Lower leg skin (tissue), 4 donors: ENCODE results near the gene OSM. TPM values are rescaled to one million over a fixed set of nuclear protein-coding genes. Genes with fewer than 3 reads are reported as not detected.

ENCODE experiments used
- DNase-seq, 2 donors: peaks; one replicate each; pipeline ENCODE4 v3.0.0-alpha.2; 2019; ENCODE audit warnings: low spot score in 2 of 2
- H3K4me3 ChIP-seq: fragments of 200-600 bp; sonication (generic); 2 replicates; pipeline ENCODE4 v1.5.1; 2017; ENCODE audit warnings: mild to moderate bottlenecking, low read depth; ENCODE audit not compliant: poor library complexity, severe bottlenecking
- POLR2A ChIP-seq, 2 donors: fragments of 450-650 bp; IDR thresholded peaks; one replicate each; pipeline ENCODE4 v1.6.1; 2016 to 2017; ENCODE audit warnings: antibody characterized with exemption in 2 of 2, mild to moderate bottlenecking in 1 of 2, moderate library complexity in 1 of 2
- WGBS, 2 donors: methylation state at CpG; one replicate each; pipeline ENCODE4 v1.1.5; 2018; 5-methylcytosine and 5-hydroxymethylcytosine counted together
- intact Hi-C: fragments of 100-400 bp; cut with DNase I; formaldehyde crosslinking; loops from one replicate; pipeline ENCODE4 v1.15.0; 2023; ENCODE audit warnings: low total_unique reads
- total RNA-seq, 4 donors: library from RNA; depleted of rRNA; stranded (reverse); fragments of >200 nt; gene quantifications; one replicate each; pipeline ENCODE4 v1.1.0, GENCODE V29; 2016
- TF ChIP-seq, protein P1 (sequence below), 3 donors: fragments of 450-650 bp; IDR thresholded peaks; one replicate each; pipeline ENCODE4 v1.5.1; 2016; ENCODE audit warnings: antibody characterized with exemption in 3 of 3, mild to moderate bottlenecking in 3 of 3, moderate library complexity in 2 of 3

The OSM gene
- total RNA-seq, 4 donors from 2014 or later = 0.27 to 0.34 (median 0.29) TPM; not detected in 1

DNA sequence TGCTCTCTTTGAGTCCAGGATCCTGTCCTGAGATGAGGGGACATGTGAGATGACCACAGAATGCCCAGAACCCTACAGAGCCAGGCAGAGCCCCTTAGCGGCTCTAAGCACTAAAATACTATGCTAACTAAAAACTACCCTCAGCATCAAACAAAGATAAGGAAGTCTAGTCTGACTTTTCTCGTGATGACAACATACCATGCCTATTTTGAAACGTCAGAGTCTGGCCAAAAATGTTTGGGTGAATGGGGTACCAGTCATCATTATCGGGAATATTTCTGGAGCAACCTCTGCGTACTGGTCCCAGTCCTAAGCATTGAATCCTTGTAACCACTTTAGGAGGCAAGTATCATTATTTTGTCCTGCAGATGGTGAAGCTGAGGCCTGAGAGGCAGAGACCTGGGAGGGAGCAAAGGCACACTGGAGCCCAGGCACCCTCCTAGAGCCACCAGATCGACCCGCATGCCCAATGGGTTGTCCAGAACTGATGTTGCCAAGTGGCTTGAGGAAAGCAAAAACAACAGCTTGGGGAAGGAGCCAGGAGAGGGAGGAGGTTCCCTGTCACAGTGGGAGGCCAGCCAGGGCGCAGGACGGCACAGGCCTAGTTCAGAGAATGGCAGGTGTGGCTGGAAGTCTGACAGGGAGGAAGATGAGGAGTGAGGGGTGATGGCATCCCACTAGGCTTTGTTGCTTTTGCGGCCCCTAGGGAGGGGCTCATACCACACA, 7.2 kb upstream of the OSM start:
- H3K4me3 ChIP-seq = no peak overlapping the region
- WGBS, 2 donors = 42 to 50% methylated on average over 10 of the region's 10 CpGs
- TF ChIP-seq, protein P1, sequence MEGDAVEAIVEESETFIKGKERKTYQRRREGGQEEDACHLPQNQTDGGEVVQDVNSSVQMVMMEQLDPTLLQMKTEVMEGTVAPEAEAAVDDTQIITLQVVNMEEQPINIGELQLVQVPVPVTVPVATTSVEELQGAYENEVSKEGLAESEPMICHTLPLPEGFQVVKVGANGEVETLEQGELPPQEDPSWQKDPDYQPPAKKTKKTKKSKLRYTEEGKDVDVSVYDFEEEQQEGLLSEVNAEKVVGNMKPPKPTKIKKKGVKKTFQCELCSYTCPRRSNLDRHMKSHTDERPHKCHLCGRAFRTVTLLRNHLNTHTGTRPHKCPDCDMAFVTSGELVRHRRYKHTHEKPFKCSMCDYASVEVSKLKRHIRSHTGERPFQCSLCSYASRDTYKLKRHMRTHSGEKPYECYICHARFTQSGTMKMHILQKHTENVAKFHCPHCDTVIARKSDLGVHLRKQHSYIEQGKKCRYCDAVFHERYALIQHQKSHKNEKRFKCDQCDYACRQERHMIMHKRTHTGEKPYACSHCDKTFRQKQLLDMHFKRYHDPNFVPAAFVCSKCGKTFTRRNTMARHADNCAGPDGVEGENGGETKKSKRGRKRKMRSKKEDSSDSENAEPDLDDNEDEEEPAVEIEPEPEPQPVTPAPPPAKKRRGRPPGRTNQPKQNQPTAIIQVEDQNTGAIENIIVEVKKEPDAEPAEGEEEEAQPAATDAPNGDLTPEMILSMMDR (IDR thresholded peaks at IDR 0.05) = no peak
- TF ChIP-seq POLR2A (IDR thresholded peaks at IDR 0.05) = no peak
- intact Hi-C loops = no loop called here
- DNase-seq = no peak

DNA sequence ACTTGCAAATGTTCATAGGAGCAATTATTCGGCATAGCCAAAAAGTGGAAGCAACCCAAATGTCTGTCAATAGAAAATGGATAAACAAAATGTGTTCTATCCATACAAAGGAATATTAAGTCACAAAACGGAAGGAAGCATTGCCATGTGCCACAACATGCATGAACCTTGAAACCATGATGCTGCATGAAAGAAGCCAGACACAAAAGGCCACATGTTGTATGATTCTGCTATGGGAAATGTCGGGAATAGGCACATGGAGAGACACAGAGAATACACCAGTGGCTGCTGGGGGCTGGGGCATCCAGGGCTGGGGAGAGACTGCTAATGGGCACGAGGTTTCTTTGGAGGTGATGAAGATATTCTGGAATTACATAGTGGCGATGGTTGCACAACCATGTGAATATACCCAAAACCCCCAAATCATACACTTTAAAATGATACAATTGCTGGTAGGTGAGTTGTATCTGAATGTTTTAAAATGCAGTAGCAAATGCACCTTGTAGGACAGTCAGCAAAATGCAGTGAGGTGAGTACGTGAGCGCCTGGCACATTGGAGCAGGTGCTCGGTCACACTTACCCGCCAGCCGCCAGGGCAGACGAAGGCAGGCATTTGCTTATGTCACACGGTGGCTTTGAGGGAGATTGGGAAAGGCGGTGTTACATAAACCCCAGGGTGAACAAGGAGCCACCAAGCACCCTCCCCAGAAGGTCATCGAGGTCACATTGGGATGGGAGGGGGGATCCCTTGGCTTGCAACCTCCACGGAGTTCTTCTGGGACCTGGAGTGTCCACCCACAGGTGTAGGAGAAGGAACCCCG, 6.3 kb upstream of the OSM start:
- intact Hi-C loops = no loop called here
- no peak for DNase-seq
- 76% methylated on average over 16 of the region's 16 CpGs for WGBS, 2 donors
- TF ChIP-seq POLR2A (IDR thresholded peaks at IDR 0.05) = no peak
- TF ChIP-seq, protein P1 (IDR thresholded peaks at IDR 0.05) = no peak
- no peak overlapping the region for H3K4me3 ChIP-seq

DNA sequence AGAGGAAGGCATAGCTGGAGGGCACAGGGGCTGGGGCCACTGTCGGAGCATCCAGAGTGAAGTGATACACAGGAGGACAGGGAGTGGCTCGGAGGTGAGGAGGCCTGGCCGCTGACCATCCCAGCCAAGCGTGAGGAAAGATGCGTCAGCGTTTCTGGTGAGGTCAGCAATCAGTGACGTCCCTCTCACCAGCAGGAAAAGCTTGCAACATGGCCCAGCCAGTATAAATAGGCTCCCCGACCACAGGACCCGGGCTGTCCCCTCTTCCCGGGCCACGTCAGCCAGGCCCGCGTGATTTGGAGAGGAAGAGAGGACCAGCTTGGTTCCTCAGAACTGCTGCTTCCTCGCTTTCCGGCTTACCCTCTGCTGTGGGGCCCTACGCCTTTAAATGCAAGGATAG, 4.2 kb upstream of the OSM start:
- no peak for TF ChIP-seq POLR2A (IDR thresholded peaks at IDR 0.05)
- TF ChIP-seq, protein P1 (IDR thresholded peaks at IDR 0.05) = no peak
- intact Hi-C loops = no loop called here

DNA sequence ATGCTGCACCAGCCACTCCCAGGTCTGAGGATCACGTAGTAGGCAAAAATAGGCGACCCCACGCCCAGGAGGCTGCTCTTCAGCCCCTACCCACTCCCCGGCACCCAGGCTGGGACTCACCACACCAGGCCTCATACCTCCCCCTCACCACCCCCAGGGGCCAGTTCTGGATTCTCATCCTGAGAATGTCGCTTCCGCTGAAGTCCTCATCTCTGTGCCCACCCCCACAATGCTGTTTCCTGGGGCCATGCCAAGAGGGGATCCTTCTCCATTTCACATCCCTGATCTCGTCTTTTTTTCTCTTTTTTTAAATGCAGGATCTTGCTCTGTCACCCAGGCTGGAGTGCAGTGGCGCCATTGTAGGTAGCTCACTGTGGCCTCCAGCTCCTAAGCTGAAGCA, 1.7 kb upstream of the OSM start:
- TF ChIP-seq, protein P1 (IDR thresholded peaks at IDR 0.05) = no peak
- no peak for TF ChIP-seq POLR2A (IDR thresholded peaks at IDR 0.05)
- no peak overlapping the region for H3K4me3 ChIP-seq
- intact Hi-C loops = loop anchor here (10.0 kb wide), 1 partner anchor 216 kb away; no protein-coding TSS in a partner anchor
- DNase-seq = no peak
- WGBS, 2 donors = 82 to 89% methylated on average over 8 of the region's 8 CpGs

More for the DNA sequence above, 4.2 kb upstream of the OSM start:
- WGBS, 2 donors = 78 to 83% methylated on average over 16 of the region's 16 CpGs
- peak in 1 of 2 donors; percentile 95 for DNase-seq
- no peak overlapping the region for H3K4me3 ChIP-seq

DNA sequence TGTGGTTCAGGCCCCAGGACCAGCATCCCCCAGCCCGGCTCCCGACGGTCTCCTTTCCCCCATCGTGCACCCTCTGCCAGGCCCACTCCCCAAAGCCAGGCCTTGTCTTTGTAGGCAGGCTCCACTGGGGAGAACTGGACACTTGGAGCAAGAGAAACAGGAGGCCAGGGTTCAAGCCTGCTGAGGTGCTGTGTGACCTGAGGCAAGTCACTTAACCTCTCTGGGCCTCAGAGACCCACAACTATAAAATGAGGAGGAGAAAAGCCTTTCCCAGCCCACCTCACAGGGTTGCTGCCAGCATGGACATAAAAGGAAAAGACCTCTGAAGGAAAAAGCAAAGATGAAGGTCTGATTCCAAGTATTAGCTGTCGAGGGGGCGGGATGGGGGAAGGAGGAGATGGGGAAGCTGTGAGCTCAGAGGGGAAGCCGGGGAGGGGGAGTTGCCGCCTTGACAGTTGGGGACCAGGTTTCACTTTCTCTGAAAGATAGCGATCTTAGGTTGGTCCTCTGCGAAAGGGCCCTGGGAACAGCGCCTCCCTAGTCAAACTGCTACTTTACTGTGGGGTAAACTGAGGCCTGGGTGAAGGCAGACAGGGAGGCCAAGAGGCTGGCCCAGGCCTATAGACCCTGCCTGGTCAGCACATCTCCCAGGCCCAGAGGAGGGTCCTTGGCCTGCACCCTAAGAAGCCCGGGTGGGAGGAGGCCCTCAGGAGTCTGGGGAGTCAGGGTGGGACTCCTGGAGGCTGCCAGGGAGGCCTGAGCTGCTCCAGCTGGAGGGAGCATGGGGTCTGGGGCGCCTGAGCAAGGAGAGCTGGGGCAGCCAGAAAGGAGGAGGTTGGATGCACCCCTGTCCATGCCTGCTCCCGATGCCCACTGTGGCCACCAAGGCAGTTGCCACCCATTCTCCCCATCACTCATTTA, 991 bp upstream of the OSM start:
- no peak overlapping the region for H3K4me3 ChIP-seq
- DNase-seq = no peak
- intact Hi-C loops = loop anchor here (10.0 kb wide), 1 partner anchor 217 kb away; no protein-coding TSS in a partner anchor
- WGBS, 2 donors = 76 to 77% methylated on average over 14 of the region's 14 CpGs
- TF ChIP-seq POLR2A (IDR thresholded peaks at IDR 0.05) = no peak
- TF ChIP-seq, protein P1 (IDR thresholded peaks at IDR 0.05) = no peak
